Glutamatergic neuron (in vitro differentiated cells): ENCODE data around the gene RETREG1. TPM values are rescaled to one million over a fixed set of nuclear protein-coding genes. Genes with fewer than 3 reads are reported as not detected.

Experiments
- DNase-seq: peaks from one replicate; pipeline ENCODE4 v3.0.0; 2022
- H3K27ac Mint-ChIP-seq: one replicate; pipeline ENCODE4 v1.8.0; 2020; ENCODE audit warnings: mild to moderate bottlenecking, mixed read lengths, inconsistent platforms; ENCODE audit not compliant: unreplicated experiment
- H3K27me3 Mint-ChIP-seq: one replicate; pipeline ENCODE4 v1.8.0; 2020; ENCODE audit warnings: mild to moderate bottlenecking, moderate library complexity, mixed read lengths, inconsistent platforms; ENCODE audit not compliant: unreplicated experiment
- H3K36me3 Mint-ChIP-seq: one replicate; pipeline ENCODE4 v1.8.0; 2020; ENCODE audit warnings: mild to moderate bottlenecking, mixed read lengths, inconsistent platforms; ENCODE audit not compliant: unreplicated experiment
- H3K4me1 Mint-ChIP-seq: one replicate; pipeline ENCODE4 v1.8.0; 2020; ENCODE audit warnings: mild to moderate bottlenecking, low read depth, mixed read lengths, inconsistent platforms; ENCODE audit not compliant: unreplicated experiment
- H3K4me3 Mint-ChIP-seq: one replicate; pipeline ENCODE4 v1.8.0; 2020; ENCODE audit warnings: mild to moderate bottlenecking, mixed read lengths, inconsistent platforms; ENCODE audit not compliant: unreplicated experiment
- H3K9me3 Mint-ChIP-seq: one replicate; pipeline ENCODE4 v1.8.0; 2020; ENCODE audit warnings: mild to moderate bottlenecking, moderate library complexity, mixed read lengths, inconsistent platforms; ENCODE audit not compliant: unreplicated experiment
- long read RNA-seq: library from polyadenylated mRNA; unstranded; transcript quantifications from one replicate; pipeline ENCODE4 v2.0.0, GENCODE V29; 2020; ENCODE audit not compliant: unreplicated experiment
- total RNA-seq: library from RNA; stranded (reverse); fragmentation: NEBNext Ultra II Directional; extraction: Animal tissue kit (Norgen Biotek cat#: 25700); gene quantifications from one replicate; pipeline ENCODE4 v1.2.1, GENCODE V29; 2021; ENCODE audit not compliant: unreplicated experiment
- TF ChIP-seq, protein P1 (sequence below): fragments of 200-600 bp; sonication (generic); IDR thresholded peaks from one replicate; pipeline ENCODE4 v1.5.0; 2021; ENCODE audit not compliant: partially characterized antibody, unreplicated experiment

The RETREG1 gene, protein sequence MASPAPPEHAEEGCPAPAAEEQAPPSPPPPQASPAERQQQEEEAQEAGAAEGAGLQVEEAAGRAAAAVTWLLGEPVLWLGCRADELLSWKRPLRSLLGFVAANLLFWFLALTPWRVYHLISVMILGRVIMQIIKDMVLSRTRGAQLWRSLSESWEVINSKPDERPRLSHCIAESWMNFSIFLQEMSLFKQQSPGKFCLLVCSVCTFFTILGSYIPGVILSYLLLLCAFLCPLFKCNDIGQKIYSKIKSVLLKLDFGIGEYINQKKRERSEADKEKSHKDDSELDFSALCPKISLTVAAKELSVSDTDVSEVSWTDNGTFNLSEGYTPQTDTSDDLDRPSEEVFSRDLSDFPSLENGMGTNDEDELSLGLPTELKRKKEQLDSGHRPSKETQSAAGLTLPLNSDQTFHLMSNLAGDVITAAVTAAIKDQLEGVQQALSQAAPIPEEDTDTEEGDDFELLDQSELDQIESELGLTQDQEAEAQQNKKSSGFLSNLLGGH
- 6.3 TPM for total RNA-seq
- long read RNA-seq, partial matches to known transcripts = 0 of 1 reads
- long read RNA-seq, other reads (novel, unspliced or antisense) = 0 of 1 reads

DNA sequence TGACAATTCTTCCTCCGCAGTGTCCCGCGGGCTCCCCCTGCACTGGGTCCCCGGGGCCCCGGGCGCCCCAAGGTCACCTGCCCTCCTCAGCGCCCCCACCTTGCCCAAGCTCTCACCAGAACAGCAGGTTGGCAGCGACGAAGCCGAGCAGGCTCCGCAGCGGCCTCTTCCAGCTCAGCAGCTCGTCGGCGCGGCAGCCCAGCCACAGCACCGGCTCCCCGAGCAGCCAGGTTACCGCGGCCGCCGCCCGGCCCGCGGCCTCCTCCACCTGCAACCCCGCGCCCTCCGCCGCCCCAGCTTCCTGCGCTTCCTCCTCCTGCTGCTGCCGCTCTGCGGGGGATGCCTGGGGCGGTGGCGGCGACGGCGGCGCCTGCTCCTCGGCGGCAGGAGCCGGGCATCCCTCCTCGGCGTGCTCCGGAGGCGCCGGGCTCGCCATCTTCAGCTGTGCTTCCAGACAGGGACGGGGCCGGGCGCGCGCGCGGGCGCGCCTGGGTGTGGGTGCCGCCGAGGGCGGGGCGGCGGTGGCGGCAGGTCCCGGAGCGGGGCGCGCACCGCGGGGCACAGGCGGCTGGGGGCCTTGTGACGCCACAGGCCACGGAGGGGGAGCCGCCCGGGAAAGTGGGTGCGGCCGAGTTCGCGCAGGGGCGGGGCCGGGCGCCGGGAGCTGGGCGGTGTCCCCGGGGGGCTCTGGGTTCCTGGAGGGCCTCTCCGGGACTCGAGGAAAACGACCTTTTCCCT lies at the start of gene RETREG1:
RETREG1 (minus strand) TSS at position 462 of the 738 bp plus-strand sequence; CDS start at position 436, 26 bp downstream.
- H3K27me3 Mint-ChIP-seq = peaks cover 9% of the 10 kb centered on the region
- H3K36me3 Mint-ChIP-seq = no peaks in the 10 kb centered on the region
- peak within 1 kb of the TSS; percentile 89 for H3K4me3 Mint-ChIP-seq
- H3K9me3 Mint-ChIP-seq = no peaks in the 10 kb centered on the region
- TF ChIP-seq, protein P1, sequence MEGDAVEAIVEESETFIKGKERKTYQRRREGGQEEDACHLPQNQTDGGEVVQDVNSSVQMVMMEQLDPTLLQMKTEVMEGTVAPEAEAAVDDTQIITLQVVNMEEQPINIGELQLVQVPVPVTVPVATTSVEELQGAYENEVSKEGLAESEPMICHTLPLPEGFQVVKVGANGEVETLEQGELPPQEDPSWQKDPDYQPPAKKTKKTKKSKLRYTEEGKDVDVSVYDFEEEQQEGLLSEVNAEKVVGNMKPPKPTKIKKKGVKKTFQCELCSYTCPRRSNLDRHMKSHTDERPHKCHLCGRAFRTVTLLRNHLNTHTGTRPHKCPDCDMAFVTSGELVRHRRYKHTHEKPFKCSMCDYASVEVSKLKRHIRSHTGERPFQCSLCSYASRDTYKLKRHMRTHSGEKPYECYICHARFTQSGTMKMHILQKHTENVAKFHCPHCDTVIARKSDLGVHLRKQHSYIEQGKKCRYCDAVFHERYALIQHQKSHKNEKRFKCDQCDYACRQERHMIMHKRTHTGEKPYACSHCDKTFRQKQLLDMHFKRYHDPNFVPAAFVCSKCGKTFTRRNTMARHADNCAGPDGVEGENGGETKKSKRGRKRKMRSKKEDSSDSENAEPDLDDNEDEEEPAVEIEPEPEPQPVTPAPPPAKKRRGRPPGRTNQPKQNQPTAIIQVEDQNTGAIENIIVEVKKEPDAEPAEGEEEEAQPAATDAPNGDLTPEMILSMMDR = no peak
- peak within 1 kb of the TSS; percentile 56 for H3K27ac Mint-ChIP-seq
- DNase-seq = peak; percentile 71
- H3K4me1 Mint-ChIP-seq = peaks cover 10% of the 10 kb centered on the region

DNA sequence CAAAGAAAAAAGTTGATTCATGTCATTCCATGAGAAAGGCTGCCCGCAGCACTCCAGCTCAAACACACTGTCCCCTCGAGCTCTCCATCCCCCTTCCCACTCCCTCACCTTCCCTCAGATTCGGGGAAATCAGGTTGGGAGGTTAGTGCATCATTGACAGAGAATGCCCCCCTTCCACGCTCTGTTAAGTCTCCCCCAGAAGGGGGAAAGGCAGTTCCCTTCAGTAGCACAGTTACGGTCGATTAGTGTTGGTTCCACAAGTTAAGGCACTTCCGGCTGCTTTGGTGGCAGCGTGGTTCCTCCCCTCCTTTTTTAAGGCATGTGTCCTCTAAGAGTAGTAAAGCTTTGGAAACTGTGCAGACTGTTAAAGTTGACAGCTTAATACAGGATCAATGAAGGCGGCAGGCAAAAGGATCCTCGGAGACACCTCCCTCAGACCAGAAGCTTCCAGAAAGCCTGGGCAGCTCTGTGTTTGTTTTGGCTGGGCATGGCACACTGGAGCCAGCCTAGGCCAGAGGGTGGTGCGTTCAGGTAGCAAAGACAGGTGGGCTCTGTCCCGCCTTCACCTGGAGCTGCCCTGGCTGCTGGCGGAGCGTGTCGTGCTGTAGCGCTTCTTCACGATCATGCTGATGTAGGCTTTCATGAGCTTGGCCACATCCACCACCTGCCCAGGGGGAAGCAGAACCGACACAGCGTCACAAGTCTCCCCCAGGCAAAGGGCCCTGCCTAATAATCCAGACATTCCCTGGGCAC lies 49.5 kb upstream of the RETREG1 start:
- Mint-ChIP-seq H3K36me3 (peaks cover 4% of the 10 kb centered on the region), H3K4me3 (peak overlapping the region; percentile 46), H3K27ac (peak overlapping the region; percentile 34), H3K9me3 (peaks cover 5% of the 10 kb centered on the region), H3K27me3 (peaks cover 4% of the 10 kb centered on the region), H3K4me1 (peaks cover 15% of the 10 kb centered on the region)
- TF ChIP-seq, protein P1 = no peak
- no peak for DNase-seq

DNA sequence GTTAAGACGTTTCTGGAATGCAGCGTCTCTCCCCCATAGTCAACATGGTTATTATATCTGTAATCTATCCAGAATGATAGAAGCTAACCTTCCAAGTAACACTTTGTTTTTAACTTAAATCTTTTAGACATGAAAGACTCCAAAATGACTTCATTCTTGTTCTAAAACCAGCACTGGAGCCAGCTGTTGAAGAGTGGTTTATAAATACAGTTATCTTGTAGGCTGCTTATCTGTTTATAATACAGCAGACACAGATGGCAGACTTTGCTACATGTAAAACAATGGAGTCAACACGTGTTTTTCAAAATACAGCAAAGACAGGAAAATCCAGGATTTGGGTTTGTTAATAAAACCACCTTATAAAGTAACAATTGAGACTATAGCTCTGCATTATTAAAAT lies 48.8 kb upstream of the RETREG1 start:
- DNase-seq = no peak
- Mint-ChIP-seq H3K9me3 (peaks cover 5% of the 10 kb centered on the region), H3K4me1 (peaks cover 15% of the 10 kb centered on the region), H3K4me3 (no peak overlapping the region), H3K27me3 (peaks cover 2% of the 10 kb centered on the region), H3K27ac (no peak overlapping the region), H3K36me3 (no peaks in the 10 kb centered on the region)
- TF ChIP-seq, protein P1 = no peak

DNA sequence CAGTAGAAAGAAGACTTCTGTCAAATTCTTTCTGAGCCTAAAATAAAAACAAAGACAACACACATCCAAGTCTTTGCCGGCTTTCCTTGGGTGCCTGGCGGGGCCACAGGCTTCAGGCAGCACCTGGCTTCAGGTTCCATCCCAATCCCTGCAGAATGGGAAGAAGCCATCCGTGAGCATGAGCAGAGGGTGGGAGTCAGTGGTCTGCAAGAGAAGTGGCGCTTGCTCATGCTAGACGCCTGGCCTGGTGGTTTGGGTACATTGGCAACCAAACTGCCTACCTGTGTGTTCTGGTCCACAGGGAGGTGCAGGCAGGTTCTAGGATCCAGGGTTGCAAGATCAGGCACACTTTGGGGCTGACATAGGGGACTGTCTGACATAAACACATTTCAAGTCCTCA lies 47.6 kb upstream of the RETREG1 start:
- TF ChIP-seq, protein P1 = no peak
- H3K4me3 Mint-ChIP-seq = no peak overlapping the region
- no peak overlapping the region for H3K27ac Mint-ChIP-seq
- no peak for DNase-seq
- H3K27me3 Mint-ChIP-seq = peaks cover 2% of the 10 kb centered on the region
- no peaks in the 10 kb centered on the region for H3K36me3 Mint-ChIP-seq
- H3K4me1 Mint-ChIP-seq = peaks cover 15% of the 10 kb centered on the region
- peaks cover 2% of the 10 kb centered on the region for H3K9me3 Mint-ChIP-seq
